NCI-H1417 treated with DMSO at 0.1 percent for 48 hours (cell line): ENCODE measurements around the gene FAM161A.
"Not testable (repeated sequence)": the region's sequence is repeated elsewhere in the genome, so short reads cannot be mapped to it uniquely, and the experiment has no call there.

Experiments used
- DNase-seq: peaks from one replicate; lab custom pipeline; 2025; lab: John Stamatoyannopoulos, UW

The FAM161A gene

GRCh38 chr2:61834893-61835292, 19.0 kb downstream of the FAM161A start:
- DNase-seq, result no peak

DNA sequence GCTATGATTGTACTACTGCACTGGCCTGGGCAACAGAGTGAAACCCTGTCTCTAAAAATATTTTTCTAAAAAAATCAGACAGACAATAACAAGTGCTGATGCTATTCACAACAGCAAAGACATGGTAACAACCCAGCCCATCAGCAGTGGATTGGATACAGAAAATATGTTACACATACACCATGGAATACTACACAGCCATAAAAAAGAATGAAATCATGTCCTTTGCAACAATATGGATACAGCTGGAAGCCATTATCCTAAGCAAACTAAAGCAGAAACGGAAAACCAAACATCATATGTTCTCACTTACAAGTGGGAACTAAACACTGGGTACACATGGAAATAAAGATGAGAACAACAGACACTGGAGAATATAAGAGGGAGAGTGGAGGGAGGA, 19.9 kb downstream of the FAM161A start:
- no peak for DNase-seq

DNA sequence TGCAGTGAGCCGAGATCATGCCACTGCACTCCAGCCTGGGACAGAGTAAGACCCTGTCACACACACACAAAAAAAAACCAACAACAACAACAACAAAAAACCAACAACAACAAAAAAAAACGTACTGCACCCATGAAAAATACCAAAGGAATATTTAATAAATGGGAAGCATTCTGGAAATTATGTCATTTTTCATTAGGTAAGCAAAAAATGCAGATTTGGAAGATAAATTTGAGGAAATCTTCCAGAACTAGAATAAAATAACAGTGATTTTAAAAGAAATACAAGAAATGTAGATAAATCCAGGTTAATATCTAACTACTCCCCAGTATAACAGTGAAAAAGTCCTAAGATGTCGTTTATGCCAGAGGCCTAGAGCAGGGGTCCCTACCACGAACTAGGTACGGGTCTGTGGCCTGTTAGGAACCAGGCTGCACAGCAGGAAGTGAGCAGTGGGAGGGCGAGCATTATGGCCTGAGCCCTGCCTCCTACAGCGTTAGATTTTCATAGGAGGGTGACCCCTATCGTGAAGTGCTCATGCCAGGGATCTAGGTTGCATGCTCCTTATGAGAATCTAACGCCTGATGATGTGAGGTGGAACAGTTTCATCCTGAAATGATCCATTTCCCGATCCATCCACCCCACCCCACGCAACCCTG, 21.5 kb downstream of the FAM161A start:
- DNase-seq, result no peak

DNA sequence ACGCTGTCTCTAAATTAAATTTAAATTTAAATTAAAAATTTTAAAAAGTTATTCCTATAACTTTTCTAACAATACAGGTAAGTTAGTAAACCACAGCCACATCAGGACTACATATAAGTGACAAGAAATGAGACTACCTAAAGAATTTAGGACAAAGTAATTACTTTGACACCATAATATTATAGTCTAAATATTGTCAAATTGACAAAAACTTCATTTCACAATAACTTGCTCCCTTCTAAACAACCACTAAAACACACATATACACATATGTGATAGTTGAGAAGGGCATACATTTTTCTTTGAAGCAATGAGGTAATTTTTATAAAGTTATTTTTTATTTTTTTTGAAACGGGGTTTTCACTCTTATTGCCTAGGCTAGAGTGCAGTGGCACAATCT, 31.6 kb downstream of the FAM161A start:
- no peak for DNase-seq

DNA sequence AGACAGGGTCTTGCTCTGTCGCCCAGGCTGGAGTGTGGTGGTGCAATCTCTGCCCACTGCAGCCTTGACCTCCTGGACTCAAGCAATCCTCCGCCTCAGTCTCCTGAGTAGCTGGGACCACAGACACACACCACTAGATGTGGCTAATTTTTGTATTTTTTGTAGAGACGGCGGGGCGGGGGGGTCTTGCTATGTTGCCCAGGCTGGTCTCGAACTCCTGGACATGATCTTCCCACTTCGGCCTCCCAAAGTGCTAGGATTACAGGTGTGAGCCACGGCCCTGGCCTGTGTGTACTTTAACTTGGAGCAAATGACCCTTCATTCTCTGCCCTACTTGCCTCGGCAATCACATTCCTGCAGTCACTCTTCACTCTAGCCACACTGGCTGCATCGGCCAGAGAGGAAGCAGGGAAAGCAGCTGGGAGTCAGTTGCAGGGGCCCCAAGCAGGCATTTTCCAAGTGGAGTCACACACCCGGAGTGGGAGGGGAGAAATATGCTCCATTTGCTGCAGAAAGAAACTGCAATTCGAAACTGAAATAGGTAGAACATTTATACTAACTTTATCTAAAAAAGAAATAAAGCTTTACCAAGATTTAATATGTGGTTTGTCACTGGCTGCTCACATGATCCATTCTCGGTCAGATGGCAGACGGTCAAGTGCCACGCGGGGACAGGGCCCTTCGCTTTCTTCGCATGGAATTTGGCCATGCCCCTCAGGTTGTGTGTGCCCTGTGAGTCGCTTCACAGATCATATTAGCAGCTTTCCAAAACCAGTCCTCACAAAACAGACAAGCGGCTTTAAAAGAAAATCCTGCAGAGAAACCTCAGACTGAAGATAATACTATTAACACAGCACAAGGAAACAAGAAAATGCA, 37.1 kb downstream of the FAM161A start:
- no peak for DNase-seq

DNA sequence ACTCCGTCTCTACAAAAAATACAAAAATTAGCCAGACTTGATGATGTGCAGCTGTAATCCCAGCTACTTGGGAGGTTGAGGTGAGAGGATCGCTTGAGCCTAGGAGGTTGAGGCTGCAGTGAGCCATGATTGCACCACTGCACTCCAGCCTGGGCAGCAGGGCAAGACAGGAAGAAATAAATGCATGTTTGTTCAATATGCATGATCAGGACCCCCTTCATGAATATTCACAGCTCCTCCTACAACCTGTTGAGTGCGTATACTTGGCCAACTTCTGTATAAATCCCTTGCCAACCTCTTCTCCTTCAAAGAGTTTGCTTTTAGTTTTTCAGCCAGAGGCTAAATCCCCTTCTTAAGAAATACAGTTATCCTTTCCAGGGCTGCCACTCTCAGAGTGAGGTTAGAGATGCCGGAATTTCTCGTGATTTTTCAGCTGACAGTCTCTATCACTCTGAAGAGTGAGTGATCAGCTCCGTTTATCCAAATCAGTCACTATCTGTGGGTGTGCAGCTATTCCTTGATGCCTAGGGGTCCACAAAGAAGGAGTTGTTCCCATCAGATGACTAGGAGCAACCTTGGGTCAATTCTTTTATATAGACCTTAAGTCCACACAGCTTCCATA, 39.2 kb downstream of the FAM161A start:
- DNase-seq, result no peak

GRCh38 chr2:61813314-61813713, 40.5 kb downstream of the FAM161A start:
- DNase-seq, result not testable (repeated sequence)

DNA sequence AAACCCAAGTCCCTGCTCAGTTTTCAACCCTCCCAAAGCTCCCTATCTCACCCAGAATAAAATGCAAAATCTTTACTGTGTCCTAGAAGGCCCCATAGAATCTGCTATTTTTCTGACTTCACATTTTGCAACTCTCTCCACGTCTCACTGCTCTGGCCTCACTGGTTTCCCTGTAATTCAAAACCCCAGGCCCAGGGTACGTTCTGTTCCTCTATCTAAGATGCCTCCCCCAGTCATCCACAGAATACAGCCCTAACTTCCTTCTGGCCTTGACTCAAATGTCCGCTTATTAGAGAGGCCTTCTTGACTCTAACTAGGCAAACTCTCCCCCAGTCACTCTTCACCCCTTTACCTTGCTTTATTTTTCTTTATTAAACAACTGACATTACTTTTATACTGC, 42.0 kb downstream of the FAM161A start:
- DNase-seq, result no peak

GRCh38 chr2:61810203-61810602, 43.7 kb downstream of the FAM161A start:
- DNase-seq, result not testable (repeated sequence)

DNA sequence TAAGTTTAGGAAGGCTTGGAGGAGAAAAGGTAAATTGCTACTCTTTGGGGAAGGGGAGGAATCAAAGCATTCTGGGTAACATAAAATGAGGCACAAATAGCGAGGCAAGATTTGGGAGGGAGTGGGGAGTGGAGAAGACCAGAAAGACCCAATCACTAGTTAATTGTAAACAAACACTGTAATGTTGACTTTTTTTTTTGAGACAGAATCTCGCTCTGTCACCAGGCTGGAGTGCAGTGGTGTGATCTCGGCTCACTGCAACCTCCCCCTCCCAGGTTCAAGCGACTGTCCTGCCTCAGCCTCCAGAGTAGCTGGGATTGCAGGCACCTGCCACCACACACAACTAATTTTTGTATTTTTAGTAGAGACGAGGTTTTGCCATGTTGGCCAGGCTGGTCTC, 45.2 kb downstream of the FAM161A start:
- not testable (repeated sequence) for DNase-seq

GRCh38 chr2:61807036-61807757, 46.7 kb downstream of the FAM161A start:
- no peak for DNase-seq

GRCh38 chr2:61802548-61802947, 51.3 kb downstream of the FAM161A start:
- DNase-seq, result no peak

DNA sequence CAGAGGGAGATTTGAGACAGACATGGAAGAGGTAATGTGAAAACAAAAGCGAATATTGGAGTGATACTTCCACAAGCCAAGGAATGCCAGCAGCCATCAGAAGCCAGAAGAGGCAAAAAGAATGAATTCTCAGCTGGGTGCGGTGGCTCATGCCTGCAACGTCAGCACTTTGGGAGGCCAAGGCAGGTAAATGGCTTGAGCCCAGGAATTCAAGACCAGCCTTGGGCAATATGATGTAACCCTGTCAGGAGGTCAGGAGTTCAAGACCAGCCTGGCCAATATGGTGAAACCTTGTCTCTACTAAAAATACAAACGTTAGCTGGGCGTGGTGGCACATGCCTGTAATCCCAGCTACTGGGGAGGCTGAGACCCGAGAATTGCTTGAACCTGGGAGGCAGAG, 54.8 kb downstream of the FAM161A start:
- DNase-seq, result no peak

DNA sequence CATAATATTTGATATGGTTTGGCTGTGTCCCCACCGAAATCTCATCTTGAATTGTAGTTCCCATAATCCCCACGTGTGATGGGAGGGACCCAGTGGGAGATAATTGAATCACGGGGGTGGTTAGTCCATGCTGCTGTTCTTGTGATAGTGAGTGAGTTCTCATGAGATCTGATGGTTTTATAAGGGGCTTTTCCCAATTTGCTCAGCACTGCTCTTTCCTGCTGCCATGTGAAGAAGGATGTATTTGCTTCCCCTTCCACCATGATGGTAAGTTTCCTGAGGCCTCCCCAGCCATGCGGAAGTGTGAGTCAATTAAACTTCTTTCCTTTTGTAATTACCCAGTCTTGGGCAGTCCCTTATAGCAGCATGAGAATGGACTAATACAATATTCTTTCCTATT, 56.4 kb downstream of the FAM161A start:
- DNase-seq, result not testable (repeated sequence)

- no peak for DNase-seq
These were observed 58.5 kb downstream of the FAM161A start for GRCh38 chr2:61795408-61795807.

- DNase-seq, result no peak
These were observed 60.4 kb downstream of the FAM161A start for GRCh38 chr2:61793389-61793836.

- no peak for DNase-seq
These were observed 61.4 kb downstream of the FAM161A start for GRCh38 chr2:61792355-61792890.

DNA sequence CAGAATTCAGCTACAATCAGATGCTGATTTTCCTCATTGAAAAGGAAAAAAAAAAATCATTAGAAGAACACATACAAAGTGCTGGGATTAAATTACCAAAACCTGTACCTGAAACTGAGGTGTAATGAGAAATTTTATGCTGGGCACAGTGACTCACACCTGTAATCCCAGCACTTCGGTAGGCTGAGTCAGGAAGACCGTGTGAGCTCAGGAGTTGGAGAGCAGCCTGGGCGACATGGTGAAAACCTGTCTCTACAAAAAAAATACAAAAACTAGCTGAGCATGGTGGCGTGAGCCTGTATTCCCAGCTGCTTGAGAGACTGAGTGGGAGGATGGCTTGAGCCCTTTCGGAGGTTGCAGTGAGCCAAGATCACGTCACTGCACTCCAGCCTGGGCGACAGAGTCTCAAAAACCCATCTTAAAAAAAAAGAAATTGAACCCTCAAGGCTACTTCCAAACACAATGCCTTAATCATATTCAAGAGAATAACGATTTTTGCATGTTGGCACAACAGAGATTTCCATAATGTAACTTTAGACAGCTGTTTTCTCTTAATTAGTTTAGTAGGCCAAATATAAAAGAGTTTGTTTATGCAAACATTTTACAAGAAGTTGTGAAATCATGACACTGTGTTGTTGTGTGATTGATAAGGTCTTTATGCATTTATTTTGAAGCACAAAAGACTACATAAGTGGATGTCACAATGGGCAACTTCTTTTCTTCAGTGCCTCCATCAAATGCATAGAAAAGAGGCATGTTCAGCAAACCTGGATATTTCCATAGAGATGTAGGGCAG, 63.9 kb downstream of the FAM161A start:
- DNase-seq, result no peak

GRCh38 chr2:61787941-61788563, 65.8 kb downstream of the FAM161A start:
- no peak for DNase-seq

- DNase-seq, result no peak
These were observed 67.0 kb downstream of the FAM161A start for GRCh38 chr2:61786876-61787275.

GRCh38 chr2:61785583-61785982, 68.3 kb downstream of the FAM161A start:
- DNase-seq, result no peak
